ENCODE results near the gene SEC14L6. TPM values are rescaled to one million over a fixed set of nuclear protein-coding genes. Genes with fewer than 3 reads are reported as not detected.

Gene SEC14L6
- total and polyA plus RNA-seq, 7 experiments from 2014 or later: not detected

GRCh38 chr22:30474121-30474520 lies 72.4 kb downstream of the SEC14L6 start:
- H3K27ac Mint-ChIP-seq: no peak overlapping the region

GRCh38 chr22:30472994-30473720 lies 73.4 kb downstream of the SEC14L6 start:
- Histone ChIP-seq H3K4me1 (ENCODE audit: control insufficient read depth in 2 of 2, insufficient read depth in 2 of 2, low read length in 2 of 2) (no peaks in the 10 kb centered on the region), H3K36me3 (ENCODE audit: control insufficient read depth in 2 of 3, insufficient read depth in 3 of 3, low read length in 3 of 3) (no peaks in the 10 kb centered on the region), H3K9me3 (ENCODE audit: control insufficient read depth in 2 of 3, low read length in 3 of 3) (no peaks in the 10 kb centered on the region), H3K4me3 (ENCODE audit: low read length) (no peak overlapping the region), H3K27ac (ENCODE audit: low read depth, low read length) (no peak overlapping the region), H3K27me3 (ENCODE audit: control insufficient read depth in 2 of 2, insufficient read depth in 2 of 2, low read length in 2 of 2) (no peaks in the 10 kb centered on the region)
- H3K36me3 Mint-ChIP-seq: peaks cover 0 to 1% (median 0%) of the 10 kb centered on the region in 5 donors
- H3K27me3 Mint-ChIP-seq: peaks cover 14 to 25% (median 18%) of the 10 kb centered on the region in 5 donors
- H3K4me1 Mint-ChIP-seq: peaks cover 0 to 13% (median 0%) of the 10 kb centered on the region in 7 donors
- ChIA-PET POLR2A (no interaction called here), CTCF (no interaction called here)
- H3K4me3 Mint-ChIP-seq: no peak overlapping the region
- DNase-seq (no peak), ATAC-seq (peak; percentile 47)
- H3K27ac Mint-ChIP-seq: peak overlapping the region in 1 of 9 donors; percentile 16
- intact Hi-C loops (cut with micrococcal nuclease): no loop called here
- H3K9me3 Mint-ChIP-seq: peaks cover 0 to 1% (median 0%) of the 10 kb centered on the region in 11 donors

More at GRCh38 chr22:30474121-30474520, 72.4 kb downstream of the SEC14L6 start:
- H3K27ac ChIP-seq (ENCODE audit: low read depth, low read length): no peak overlapping the region
- Mint-ChIP-seq H3K4me1 (peaks cover 0 to 13% (median 0%) of the 10 kb centered on the region in 7 donors), H3K9me3 (peaks cover 0 to 1% (median 0%) of the 10 kb centered on the region in 11 donors), H3K4me3 (no peak overlapping the region), H3K27me3 (peaks cover 14 to 25% (median 18%) of the 10 kb centered on the region in 5 donors), H3K36me3 (peaks cover 0 to 1% (median 0%) of the 10 kb centered on the region in 5 donors)
- intact Hi-C loops (cut with micrococcal nuclease): no loop called here
- H3K27me3 ChIP-seq (ENCODE audit: control insufficient read depth in 2 of 2, insufficient read depth in 2 of 2, low read length in 2 of 2): no peaks in the 10 kb centered on the region
- H3K9me3 ChIP-seq (ENCODE audit: control insufficient read depth in 2 of 3, low read length in 3 of 3): no peaks in the 10 kb centered on the region
- ChIA-PET CTCF (no interaction called here), POLR2A (no interaction called here)
- no peaks in the 10 kb centered on the region for H3K4me1 ChIP-seq (ENCODE audit: control insufficient read depth in 2 of 2, insufficient read depth in 2 of 2, low read length in 2 of 2)
- DNase-seq (no peak), ATAC-seq (no peak)
- H3K4me3 ChIP-seq (ENCODE audit: low read length): no peak overlapping the region
- no peaks in the 10 kb centered on the region for H3K36me3 ChIP-seq (ENCODE audit: control insufficient read depth in 2 of 3, insufficient read depth in 3 of 3, low read length in 3 of 3)

Other genes with a start within 250 kb of the SEC14L6 start
- 10 to 100 TPM; 47.2 to 73.8 (median 70.9) TPM for gene TBC1D10A, start 219.8 kb downstream of the SEC14L6 start, total RNA-seq
- 10 to 100 TPM; 62.6 to 84.7 TPM for gene TBC1D10A, start 219.8 kb downstream of the SEC14L6 start, polyA plus RNA-seq
- 100 to 1,000 TPM; 267 to 341 (median 284) TPM for gene SF3A1, start 189.8 kb downstream of the SEC14L6 start, total RNA-seq
- gene SF3A1, start 189.8 kb downstream of the SEC14L6 start, polyA plus RNA-seq: 100 to 1,000 TPM in 1 of 2 donors, 10 to 100 TPM in 1; 83.2 to 115 TPM
- gene CCDC157, start 189.7 kb downstream of the SEC14L6 start, total RNA-seq: 1 to 10 TPM; 1.8 to 6.9 (median 3.2) TPM
- gene CCDC157, start 189.7 kb downstream of the SEC14L6 start, polyA plus RNA-seq: 1 to 10 TPM; 1.4 to 2.1 TPM
- gene RNF215, start 159.3 kb downstream of the SEC14L6 start, total RNA-seq: 10 to 100 TPM in 1 of 5 experiments, 1 to 10 TPM in 4; 4.3 to 10.8 (median 5.3) TPM
- gene RNF215, start 159.3 kb downstream of the SEC14L6 start, polyA plus RNA-seq: 1 to 10 TPM in 1 of 2 donors, under 1 TPM in 1; 0.08 to 1.1 TPM
- 100 to 1,000 TPM in 1 of 5 experiments, 10 to 100 TPM in 4; 10.7 to 147 (median 16.5) TPM for gene SEC14L2, start 149.7 kb downstream of the SEC14L6 start, total RNA-seq
- gene SEC14L2, start 149.7 kb downstream of the SEC14L6 start, polyA plus RNA-seq: 10 to 100 TPM; 12.7 to 20.7 TPM
- gene MTFP1, start 121.0 kb downstream of the SEC14L6 start, total RNA-seq: 10 to 100 TPM; 10.2 to 68.2 (median 23.6) TPM
- gene MTFP1, start 121.0 kb downstream of the SEC14L6 start, polyA plus RNA-seq: 10 to 100 TPM; 26.7 to 30.4 TPM
- not detected for gene SEC14L3, start 74.7 kb downstream of the SEC14L6 start, total RNA-seq
- gene SEC14L3, start 74.7 kb downstream of the SEC14L6 start, polyA plus RNA-seq: not detected
- gene SEC14L4, start 41.0 kb downstream of the SEC14L6 start, total RNA-seq: not detected
- gene SEC14L4, start 41.0 kb downstream of the SEC14L6 start, polyA plus RNA-seq: not detected
- gene GAL3ST1, start 27.9 kb upstream of the SEC14L6 start, total RNA-seq: 1 to 10 TPM in 2 of 5 experiments, under 1 TPM in 1, not detected in 2; 0.56 to 4.8 (median 4.0) TPM
- 1 to 10 TPM in 1 of 2 donors, under 1 TPM in 1; 0.21 to 2.4 TPM for gene GAL3ST1, start 27.9 kb upstream of the SEC14L6 start, polyA plus RNA-seq
- gene PES1, start 45.2 kb upstream of the SEC14L6 start, total RNA-seq: 10 to 100 TPM; 40.6 to 84.2 (median 56.3) TPM
- gene PES1, start 45.2 kb upstream of the SEC14L6 start, polyA plus RNA-seq: 10 to 100 TPM; 34.6 to 62.3 TPM
- gene TCN2, start 60.4 kb upstream of the SEC14L6 start, total RNA-seq: 1 to 10 TPM in 3 of 5 experiments, under 1 TPM in 2; 0.57 to 8.9 (median 1.3) TPM
- gene TCN2, start 60.4 kb upstream of the SEC14L6 start, polyA plus RNA-seq: under 1 TPM; 0.69 to 0.79 TPM
- 1 to 10 TPM; 2.0 to 5.2 (median 3.4) TPM for gene SLC35E4, start 89.0 kb upstream of the SEC14L6 start, total RNA-seq
- 1 to 10 TPM in 1 of 2 donors, under 1 TPM in 1; 0.85 to 1.9 TPM for gene SLC35E4, start 89.0 kb upstream of the SEC14L6 start, polyA plus RNA-seq
- gene DUSP18, start 121.1 kb upstream of the SEC14L6 start, total RNA-seq: 10 to 100 TPM in 4 of 5 experiments, 1 to 10 TPM in 1; 7.4 to 18.5 (median 14.1) TPM
- gene DUSP18, start 121.1 kb upstream of the SEC14L6 start, polyA plus RNA-seq: 10 to 100 TPM in 1 of 2 donors, 1 to 10 TPM in 1; 7.4 to 12.2 TPM
- gene OSBP2, start 148.1 kb upstream of the SEC14L6 start, total RNA-seq: 1 to 10 TPM; 1.2 to 2.7 (median 2.2) TPM
- gene OSBP2, start 148.1 kb upstream of the SEC14L6 start, polyA plus RNA-seq: under 1 TPM; 0.37 to 0.56 TPM